ENCODE data around the gene CYS1. TPM values are rescaled to one million over a fixed set of nuclear protein-coding genes. Genes with fewer than 3 reads are reported as not detected.

The CYS1 gene
- total and polyA plus RNA-seq, 2 of the 8 experiments (the other 6 are each of a cell fraction or from before 2014, with no cell fraction given) = 0.09 to 0.13 TPM

DNA sequence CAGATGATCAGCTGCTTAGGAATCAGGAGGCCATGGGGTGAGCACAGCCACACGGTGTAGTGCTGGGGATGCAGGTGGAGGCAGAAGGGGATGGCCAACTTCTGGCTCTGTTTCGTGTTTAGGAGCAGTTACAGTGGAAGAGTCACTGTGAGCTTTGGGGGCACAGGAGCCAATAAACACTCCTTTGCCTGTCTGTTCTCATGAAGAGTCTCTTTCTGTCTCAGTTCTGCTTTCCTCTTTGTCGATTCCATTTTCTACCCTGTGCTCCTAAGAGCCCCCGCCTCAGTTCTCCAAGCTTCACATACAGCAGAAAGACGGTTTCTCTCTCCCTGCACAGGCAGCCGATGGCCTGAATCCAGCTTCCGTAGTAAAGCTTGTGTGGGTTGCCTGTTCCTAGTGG, 21.3 kb upstream of the CYS1 start:
- ChIA-PET POLR2A (ENCODE audit: partially characterized antibody) (interaction anchor here (1.0 to 1.4 kb wide), 2 partner anchors 20 to 27 kb away, joined by 3 to 6 read pairs; no protein-coding TSS in a partner anchor), CTCF (ENCODE audit: partially characterized antibody) (interaction anchor here (0.8 to 24.1 kb wide), 4 partner anchors 10 to 339 kb away, joined by 3 to 429 read pairs (median 4); partner anchors contain the start of gene CYS1)
- Histone ChIP-seq H3K27me3 (replicated peaks in 1 of 4; ENCODE audit: control insufficient read depth in 3 of 4, extremely low read depth in 1 of 4, insufficient read depth in 3 of 4, low read length in 3 of 4) (no peaks in the 10 kb centered on the region), H2BK12ac (ENCODE audit: low read depth, low read length) (no peak overlapping the region), H4K20me1 (replicated peaks in 1 of 2; ENCODE audit: control insufficient read depth in 1 of 2, insufficient read depth in 2 of 2, low read length in 2 of 2) (no peaks in the 10 kb centered on the region), H3K9me3 (ENCODE audit: insufficient read depth in 2 of 2, low read depth in 1 of 2, low read length in 1 of 2) (peaks cover 0 to 3% of the 10 kb centered on the region in 2 experiments; a peak in 1 of 4 replicates), H3K4me2 (ENCODE audit: insufficient read depth in 1 of 2, low read depth in 2 of 2, low read length in 2 of 2) (no peak overlapping the region), H4K8ac (ENCODE audit: extremely low read depth, insufficient read depth, low read length) (no peak overlapping the region), H3K4me1 (replicated peaks in 1 of 4; ENCODE audit: control insufficient read depth in 3 of 4, insufficient read depth in 4 of 4, low read length in 3 of 4) (peaks cover 0 to 2% (median under 1%) of the 10 kb centered on the region in 4 experiments; a peak in 1 of 7 replicates), H4K5ac (ENCODE audit: insufficient read length, low read depth, low read length) (no peak overlapping the region), H3K9ac (replicated peaks in 1 of 4; ENCODE audit: extremely low read depth in 1 of 4, low read depth in 3 of 4, low read length in 3 of 4) (no peak overlapping the region), H3K79me1 (ENCODE audit: low read depth, low read length) (no peaks in the 10 kb centered on the region), H4K91ac (replicated peaks; ENCODE audit: insufficient read length, low read length) (no peak overlapping the region), H3K23me2 (ENCODE audit: low read depth, low read length) (no peaks in the 10 kb centered on the region), H2BK15ac (ENCODE audit: low read length) (no peak overlapping the region), H3K56ac (replicated peaks; ENCODE audit: insufficient read length, low read depth, low read length) (no peak overlapping the region), H2BK20ac (ENCODE audit: low read length) (no peak overlapping the region), H3K79me2 (ENCODE audit: control insufficient read depth in 1 of 2, insufficient read depth in 2 of 2, low read length in 2 of 2) (no peaks in the 10 kb centered on the region), H3K14ac (ENCODE audit: insufficient read length) (no peak overlapping the region), H3K27ac (ENCODE audit: low read depth, low read length) (no peak overlapping the region), H2BK120ac (replicated peaks; ENCODE audit: low read depth, low read length) (no peak overlapping the region), H2AFZ (ENCODE audit: low read length) (no peak overlapping the region), H3K4ac (replicated peaks; ENCODE audit: insufficient read length, low read depth, low read length) (no peak overlapping the region), H3K23ac (ENCODE audit: insufficient read length) (no peak overlapping the region), H3K18ac (ENCODE audit: extremely low read depth, low read length) (no peak overlapping the region), H3K36me3 (ENCODE audit: control insufficient read depth in 2 of 4, insufficient read depth in 4 of 4, low read length in 3 of 4) (no peaks in the 10 kb centered on the region), H3K4me3 (ENCODE audit: extremely low read depth in 1 of 4, insufficient read depth in 2 of 4, low read depth in 3 of 4, low read length in 4 of 4) (no peak overlapping the region), H2AK5ac (ENCODE audit: low read depth, low read length) (no peak overlapping the region), H2BK5ac (ENCODE audit: low read depth, low read length) (no peak overlapping the region)
- DNase-seq (ENCODE audit: low read depth in 1 of 2, low spot score in 2 of 2) (no peak), FAIRE-seq (no peak)
- 77% methylated on average over 7 of the region's 7 CpGs; no CpG with 5 or more reads in 1 of the 2 experiments for WGBS, 2 experiments (ENCODE audit: extremely low coverage in 1 of 2, insufficient coverage in 1 of 2, insufficient read length in 1 of 2, insufficient replicate concordance in 2 of 2, low coverage in 1 of 2, low lambda C conversion rate in 2 of 2, missing lambda C conversion rate in 1 of 2)
- TF ChIP-seq JUND (IDR thresholded peaks at IDR 0.05; ENCODE audit: low read length) = no peak
- no peak for TF ChIP-seq JUN (IDR thresholded peaks at IDR 0.05; ENCODE audit: low read depth, low read length)
- no peak for TF ChIP-seq SUZ12 (IDR thresholded peaks at IDR 0.05; ENCODE audit: low read length)
- no peak for TF ChIP-seq RAD21 (IDR thresholded peaks at IDR 0.05 in 1 of 2, conservative IDR thresholded peaks at IDR 0.05 in 1 of 2; ENCODE audit: low read depth in 2 of 2, low read length in 2 of 2)

Data from H1 (cell line).